HG02981 (cell line): Measurements from ENCODE around the gene SIPA1L3.

Experiments used
- ATAC-seq: cut with Tn5 transposase; IDR thresholded peaks from one replicate; pipeline ENCODE4 v1.9.1; 2021; ENCODE audit warnings: mild to moderate bottlenecking, moderate library complexity; ENCODE audit not compliant: unreplicated experiment

The SIPA1L3 gene

DNA sequence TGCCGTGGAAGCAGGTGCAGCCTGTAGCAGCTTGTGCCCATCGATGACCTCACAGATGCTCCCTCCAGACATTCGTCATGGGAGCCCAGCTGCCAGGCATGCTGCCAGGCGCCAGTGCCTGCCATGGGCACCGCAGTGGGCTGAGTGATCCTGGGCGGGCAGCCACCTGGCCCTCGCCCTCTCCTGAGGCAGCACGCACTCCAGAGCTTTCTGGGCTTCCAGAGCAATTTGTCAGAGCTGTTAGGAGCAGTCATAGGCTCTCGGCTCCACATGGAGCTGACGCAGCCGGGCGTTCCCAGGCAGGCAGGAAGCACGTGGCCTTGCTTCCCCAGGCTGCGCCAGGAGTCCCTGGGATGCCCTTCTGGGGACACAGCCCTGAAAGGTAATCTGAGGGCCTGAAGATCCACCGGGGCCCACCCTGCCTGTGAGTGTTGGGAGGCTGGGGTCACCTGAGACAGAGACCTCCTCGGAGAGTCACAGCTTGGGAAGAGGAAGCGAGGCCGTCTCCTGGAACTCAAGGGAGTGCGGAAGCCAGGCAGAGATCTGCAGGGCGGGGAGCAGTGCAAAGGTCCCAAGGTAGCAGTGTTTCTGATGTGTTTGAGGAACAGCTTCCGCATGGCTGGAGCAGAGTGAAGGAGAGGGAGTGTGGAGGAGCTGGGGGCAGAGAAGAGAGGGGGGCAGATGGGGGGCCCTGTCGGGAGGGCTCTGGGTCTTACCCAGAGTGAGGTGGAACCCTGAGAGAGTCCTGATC lies 266.5 kb downstream of the SIPA1L3 start:
- no peak for ATAC-seq

DNA sequence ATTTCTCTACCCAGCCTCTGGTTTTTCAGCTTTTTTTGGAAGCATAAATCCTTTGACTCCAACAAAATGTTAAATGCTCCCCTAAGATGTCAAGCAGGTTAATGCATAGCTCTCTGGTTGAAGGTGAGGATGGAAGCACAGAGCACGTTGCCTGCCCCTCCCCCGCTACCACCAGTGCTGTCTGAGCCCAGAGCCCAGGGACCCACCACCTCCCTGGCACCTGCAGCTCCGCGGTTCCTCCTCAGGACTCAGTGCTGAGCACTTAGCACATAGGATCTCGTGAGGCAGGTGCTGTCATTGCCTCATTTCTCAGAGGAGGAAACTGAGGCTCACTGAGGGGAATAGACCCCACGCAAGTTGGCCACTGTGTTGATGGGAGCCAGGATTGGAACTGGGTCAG lies 268.4 kb downstream of the SIPA1L3 start:
- no peak for ATAC-seq

DNA sequence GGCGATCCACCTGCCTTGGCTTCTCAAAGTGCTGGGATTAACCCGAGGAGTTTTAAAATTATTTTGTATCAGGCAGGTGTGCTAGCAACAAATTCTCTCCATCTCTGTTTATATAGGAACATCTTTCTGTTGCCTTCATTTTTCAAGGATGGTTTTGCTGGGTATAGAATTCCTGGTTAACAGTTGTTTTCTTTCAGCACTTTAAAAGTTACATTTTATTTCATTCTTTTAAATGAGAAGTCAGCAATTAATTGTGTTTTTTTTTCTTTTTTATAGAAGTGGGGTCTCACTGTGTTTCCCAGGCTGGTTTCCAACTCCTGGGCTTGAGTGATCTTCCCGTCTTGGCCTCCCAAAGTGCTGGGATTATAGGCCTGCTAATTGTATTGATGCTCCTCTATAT lies 273.1 kb downstream of the SIPA1L3 start:
- ATAC-seq, result no peak

DNA sequence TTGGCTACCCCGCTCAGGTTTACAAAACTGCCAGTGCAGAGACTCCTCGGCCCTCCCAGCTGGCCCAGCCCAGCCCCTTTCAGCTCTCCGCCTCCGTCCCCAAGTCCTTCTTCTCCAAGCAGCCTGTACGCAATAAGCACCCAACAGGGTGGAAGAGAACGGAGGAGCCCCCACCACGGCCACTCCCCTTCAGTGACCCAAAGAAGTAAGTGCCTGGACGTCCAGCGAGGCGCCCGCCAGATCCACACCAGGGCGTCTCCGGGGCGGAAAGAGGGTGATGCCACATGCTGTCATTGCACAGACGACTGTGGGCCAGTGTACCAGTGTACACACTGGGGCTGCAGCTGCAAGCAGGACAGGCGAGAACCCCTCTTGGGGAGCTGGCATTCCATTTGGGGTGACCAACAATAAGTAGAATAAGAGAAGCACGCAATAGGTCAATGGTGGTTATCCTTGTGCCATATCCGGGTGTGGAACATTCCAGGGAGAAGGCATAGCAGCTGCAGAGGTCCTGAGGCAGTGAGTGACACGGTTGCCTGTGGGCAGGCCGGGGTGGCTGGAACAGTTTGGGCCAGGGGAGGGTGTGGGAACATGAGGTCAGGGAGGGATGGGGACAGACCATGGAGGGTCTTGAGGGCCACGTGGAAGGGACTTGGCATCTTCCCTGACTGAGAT lies 275.7 kb downstream of the SIPA1L3 start:
- ATAC-seq, result no peak

DNA sequence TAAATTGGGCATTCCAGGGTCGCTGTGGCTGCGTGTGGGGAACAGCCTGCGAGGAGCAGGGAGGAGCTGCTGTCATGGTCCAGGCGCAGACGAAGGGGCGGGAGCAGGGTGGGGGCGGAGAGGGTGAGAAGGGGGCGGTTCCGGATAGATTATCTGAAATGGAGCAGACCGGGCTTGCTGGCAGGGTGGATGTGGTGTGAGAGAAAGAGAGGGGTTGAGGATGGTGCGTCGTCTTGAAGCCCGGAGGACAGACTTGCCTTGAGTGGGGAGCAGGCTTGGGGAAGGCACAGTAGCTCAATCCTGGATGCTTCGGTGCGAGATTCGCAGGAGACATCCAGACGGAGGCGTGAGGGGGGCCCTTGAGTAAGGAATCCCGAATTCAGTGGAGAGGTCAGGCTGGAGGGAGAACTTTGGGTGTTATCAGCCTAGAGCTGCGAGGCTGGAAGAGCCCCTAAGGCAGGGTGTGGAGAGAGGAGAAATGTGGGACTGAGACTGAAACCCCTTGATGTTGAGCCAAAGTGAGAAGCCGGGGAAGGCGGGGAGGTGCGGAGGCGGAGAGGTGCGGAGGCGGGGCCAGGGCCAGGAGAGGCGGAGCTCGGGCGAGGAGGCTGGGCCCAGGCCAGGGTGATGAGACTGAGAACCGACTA lies 276.4 kb downstream of the SIPA1L3 start:
- ATAC-seq, result no peak

DNA sequence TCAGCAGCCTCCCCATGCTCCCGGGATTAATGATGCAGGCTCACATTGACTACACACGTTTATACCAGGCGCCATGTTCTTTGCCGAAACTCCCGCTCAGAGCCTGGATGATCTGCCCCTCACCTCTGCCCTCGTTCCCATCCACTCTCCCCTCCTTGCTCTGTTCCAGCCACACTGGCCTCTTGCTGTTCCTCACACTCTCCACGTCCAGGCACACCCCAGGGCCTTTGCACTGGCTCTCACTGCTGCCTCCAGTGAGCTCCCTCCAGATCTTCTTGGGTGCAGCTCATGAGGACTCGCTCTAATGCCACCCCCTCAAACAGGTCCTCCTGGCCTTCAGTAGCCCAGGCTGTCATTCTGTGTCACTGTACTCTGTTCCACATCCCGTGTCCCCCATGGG lies 277.8 kb downstream of the SIPA1L3 start:
- no peak for ATAC-seq

DNA sequence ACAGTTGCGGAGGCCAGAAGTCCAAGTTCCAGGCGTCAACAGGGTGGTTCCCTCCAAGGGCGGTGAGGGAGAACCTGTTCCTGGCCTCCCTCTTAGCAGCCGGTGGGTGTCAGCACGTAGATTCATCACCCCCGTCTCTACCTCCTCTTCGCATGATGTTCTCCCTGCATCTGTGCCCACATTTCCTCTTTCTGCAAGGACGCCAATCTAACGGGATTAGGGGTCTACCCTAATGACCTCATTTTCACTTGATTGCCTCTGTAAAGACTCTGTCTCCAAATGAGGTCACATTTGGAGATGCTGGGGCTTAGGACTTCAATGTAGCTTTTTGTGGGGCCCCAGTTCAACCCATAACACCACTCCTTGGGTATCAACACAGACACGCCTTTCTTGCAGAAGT lies 278.6 kb downstream of the SIPA1L3 start:
- no peak for ATAC-seq

DNA sequence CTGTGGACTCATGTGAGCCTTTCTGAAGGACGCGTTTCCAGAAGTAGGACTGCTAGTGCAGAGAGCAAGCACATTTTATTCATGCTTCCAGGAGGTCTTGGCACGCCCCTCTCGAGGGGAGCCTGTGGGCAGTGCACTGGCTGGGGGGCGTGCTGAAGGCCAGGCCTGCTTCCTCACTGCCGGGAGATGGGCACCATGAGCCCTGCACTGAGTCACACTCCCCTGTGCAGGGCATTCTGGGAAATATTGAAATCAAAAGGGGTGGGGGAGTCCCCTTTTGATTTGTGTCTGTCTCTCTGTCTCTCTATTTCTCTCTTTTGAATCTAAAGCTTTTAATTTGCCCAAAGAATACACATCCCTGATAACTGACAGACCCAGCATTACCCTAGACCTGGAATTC lies 283.1 kb downstream of the SIPA1L3 start:
- no peak for ATAC-seq

DNA sequence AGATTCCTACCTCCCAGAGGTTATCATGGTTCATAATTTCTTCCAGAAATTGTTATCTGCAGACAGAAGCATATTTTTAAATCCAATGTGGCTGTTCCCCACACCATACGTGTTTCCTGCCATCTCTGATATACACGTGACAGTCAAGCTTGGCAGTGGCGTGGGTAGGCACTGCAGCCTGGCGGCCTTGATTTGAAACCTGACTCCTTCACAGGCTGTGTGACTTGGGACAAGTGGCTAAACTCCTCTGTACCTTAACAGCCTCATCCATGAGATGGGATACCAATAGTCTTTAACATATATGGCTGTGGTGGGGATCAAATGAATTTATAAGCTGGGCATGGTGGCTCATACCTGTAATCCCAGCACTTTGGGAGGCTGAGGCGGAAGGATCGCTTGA lies 283.8 kb downstream of the SIPA1L3 start:
- no peak for ATAC-seq

DNA sequence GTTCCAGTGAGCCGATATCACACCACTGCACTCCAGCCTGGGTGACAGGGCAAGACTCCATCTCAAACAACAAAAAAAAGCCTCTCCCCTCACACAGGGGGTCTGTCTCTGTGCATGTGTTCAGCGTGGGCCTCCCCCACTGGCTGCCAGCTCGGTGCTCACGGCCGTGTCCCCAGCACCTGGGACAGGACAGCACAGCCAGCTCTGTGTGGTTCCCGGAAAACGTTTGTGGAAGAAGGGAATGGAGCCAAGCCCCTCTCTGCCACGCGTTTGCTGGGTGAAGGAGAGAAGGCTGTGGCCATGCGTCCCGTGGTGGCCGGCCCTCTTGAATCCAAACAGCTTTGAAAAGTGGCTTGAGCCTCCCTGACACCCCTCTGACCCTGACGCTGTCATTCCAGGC lies 284.7 kb downstream of the SIPA1L3 start:
- ATAC-seq, result no peak

DNA sequence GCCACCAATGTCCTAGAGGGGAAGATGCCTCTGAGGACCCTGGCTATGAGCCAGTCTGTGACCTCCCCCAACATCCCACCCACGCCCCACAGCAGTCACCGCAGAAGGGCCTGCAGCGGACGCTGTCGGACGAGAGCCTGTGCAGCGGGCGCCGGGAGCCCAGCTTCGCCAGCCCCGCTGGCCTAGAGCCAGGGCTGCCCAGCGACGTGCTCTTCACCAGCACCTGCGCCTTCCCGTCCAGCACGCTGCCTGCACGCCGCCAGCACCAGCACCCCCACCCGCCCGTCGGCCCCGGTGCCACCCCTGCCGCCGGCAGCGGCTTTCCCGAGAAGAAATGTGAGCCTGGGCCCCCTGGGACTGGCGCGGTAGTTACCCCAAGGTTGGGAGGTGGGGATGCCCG lies 286.4 kb downstream of the SIPA1L3 start:
- no peak for ATAC-seq

DNA sequence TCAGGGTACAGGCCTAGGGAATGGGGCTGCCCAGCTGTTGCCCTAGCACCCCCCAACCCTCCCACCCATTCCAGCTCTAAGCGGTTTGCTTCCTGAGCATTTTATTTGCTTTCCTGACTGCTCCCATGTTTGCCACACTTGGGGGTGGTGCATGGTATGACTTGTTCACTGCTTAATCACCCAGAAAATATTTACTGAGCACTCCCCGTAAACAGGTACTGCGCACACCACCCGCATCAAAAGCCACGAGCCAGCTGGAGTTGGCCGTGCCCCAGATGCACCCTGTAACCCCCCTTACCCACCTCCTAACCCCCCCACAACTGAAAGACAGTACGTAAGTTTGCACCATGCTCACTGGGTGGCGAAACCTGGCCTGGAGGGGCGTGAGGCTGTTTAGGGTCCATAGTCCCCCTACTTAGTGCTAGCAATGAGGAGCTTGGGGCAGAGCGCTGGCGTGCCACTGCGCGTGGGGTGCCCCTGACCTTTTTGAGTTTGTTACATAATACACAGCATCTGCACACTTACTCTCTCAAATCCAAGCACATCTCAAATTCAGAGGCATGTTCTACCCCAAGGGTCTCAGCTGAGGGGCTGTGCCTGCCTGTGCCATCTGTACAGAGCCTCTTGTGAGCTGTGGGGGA lies 287.2 kb downstream of the SIPA1L3 start:
- ATAC-seq, result no peak

DNA sequence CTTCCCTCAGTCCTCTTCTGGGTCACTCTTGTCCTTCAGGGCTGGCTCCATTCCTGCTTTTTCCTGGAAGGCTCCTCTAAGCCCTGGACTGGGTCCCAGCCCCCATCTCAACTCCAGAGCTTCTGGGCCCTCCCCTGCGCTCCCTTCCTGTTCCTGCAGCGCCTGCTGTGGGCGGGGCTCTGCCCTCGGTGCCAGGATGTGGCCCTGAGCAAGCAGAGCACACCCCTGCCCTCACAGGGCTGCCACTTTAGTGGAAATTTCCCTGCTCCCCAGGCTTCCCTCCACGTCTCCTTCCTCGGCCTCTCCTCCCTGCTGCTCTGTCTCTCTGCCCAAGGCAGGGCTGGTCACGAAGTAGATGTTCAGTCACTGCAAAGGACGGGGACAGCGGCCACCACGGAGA lies 288.2 kb downstream of the SIPA1L3 start:
- no peak for ATAC-seq

DNA sequence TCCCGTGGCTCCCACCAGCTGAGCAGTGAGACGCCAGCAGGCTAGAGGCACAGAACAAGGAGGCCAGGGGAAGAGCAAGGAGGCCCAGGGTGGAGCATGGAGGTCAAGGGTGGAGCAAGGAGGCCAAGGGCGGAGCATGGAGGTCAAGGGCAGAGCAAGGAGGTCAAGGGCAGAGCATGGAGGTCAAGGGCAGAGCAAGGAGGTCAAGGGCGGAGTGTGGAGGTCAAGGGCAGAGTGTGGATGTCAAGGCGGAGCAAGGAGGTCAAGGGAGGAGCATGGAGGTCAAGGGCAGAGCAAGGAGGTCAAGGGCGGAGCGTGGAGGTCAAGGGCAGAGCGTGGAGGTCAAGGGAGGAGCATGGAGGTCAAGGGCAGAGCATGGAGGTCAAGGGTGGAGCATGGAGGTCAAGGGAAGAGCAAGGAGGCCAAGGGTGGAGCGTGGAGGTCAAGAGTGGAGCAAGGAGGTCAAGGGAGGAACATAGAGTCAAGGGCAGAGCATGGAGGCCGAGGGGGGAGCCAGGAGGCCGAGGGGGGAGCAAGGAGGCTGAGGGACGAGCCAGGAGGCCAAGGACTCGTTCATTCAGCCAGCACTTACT lies 289.3 kb downstream of the SIPA1L3 start:
- no peak for ATAC-seq

DNA sequence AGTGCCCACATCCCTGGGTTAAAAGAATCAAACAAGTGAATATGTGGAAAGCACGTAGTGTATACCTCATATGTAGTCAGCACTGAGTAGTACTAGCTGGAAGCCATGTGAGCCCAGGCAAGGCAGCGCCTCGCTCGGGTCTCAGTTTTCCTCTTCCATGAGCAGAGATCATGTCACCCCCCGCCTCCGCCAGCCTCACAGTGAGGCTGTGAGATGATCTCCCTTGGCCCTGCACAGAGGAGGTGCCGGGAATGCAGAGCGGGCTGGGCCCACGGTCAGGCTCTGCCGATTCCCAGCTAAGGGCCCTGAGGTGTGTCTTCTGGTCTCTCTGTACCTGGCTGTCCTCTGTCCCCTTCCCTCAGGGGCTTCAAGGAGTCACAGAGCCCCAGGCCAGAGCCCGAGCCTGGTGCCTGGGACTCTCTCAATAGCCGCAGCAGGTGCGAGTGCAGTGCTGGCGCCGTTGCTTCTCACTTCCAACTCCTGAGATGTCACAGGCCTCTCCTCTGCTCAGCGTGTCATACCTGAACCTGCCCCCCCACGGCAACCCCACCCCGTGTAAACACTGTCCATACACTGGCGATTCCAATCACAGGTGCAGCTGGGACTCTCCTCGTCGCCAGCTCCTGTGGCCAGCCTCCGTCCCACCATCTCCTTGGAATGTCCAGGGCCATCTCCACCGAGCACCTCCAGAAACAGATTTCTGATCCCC lies 290.1 kb downstream of the SIPA1L3 start:
- no peak for ATAC-seq

DNA sequence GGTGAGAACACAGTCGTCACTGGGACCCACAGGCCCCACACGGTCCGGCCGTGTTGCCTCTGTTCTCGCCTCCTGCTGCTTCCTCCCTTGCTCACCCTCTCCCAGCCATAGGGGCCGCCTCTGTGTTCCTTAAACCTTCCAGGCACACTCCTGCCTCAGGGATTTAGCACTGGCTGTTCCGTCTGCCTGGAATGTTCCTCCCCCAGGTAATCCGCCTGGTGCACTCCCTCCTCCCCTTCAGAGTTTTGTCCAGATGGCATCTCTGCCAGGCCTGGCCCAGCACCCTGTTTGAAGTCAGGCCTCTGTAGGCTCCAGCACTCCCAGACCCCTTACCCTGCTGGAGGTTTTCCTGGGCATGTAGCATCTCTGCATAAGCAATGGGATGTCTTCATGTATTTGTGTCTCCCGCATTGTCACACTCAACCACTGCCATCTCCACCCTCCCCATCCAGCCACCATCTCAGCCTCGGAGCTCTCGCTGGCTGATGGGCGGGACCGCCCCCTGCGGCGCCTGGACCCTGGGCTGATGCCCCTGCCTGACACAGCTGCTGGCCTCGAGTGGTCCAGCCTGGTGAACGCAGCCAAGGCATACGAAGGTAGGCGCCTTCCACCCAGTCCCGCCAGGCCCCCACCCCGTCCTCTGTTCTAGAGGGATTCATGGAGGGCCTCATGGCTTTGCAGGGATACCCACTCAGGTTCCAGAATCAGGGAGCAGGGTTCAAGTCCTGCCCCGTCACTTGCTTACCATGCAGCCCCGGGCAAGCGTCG lies 291.1 kb downstream of the SIPA1L3 start:
- no peak for ATAC-seq

DNA sequence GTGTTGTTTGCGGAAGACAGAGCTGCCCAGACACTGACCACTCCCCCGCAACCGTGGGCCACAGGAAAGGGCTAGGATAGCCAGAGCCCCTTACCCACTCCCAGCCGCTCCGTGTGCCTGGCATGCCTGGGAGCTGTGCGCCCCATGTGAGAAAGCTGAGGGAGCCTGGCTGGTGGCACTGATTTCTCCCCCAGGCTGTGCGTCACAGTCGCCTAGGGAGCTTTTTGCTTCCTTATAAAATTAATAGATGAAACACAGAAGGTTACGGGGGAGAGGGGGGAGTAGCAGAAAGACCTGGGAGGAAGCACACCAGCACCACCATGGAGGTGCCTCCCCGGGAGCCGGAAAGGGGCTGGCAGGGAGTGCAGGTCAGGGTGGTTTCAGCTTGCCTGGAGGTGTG lies 292.3 kb downstream of the SIPA1L3 start:
- no peak for ATAC-seq

DNA sequence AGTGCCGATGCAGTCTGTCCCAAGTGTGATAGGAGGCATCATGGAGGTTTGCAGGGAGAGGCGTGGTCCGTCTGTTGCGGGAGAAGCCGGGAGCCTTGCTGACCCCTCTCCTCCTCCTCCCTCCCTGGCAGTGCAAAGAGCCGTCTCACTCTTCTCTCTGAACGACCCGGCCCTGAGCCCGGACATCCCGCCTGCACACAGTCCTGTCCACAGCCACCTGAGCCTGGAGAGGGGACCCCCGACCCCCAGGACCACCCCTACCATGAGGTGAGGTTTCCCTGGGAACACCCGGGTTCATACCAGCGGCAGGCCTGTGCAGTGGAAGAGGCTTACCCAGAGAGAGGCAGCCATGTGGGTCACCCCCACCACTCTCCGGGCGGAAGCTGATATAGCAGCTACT lies 294.7 kb downstream of the SIPA1L3 start:
- no peak for ATAC-seq

DNA sequence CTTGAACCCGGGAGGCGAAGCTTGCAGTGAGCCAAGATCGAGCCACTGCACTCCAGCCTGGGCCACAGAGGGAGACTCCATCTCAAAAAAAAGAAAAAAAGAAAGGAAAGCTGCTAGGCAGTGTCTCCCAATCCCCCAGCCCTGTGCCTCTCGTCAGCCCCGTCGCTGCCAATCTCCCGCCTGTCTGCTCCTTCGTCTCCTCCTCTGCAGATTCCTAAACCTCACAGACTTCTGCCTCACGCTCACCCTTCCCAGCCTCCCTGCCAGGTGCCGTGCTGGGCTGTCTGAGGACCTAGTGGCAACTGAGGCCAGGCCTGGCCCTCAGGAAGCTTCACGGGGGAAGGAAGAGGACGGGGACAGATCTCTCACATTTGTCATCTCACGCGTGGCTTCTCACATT lies 295.5 kb downstream of the SIPA1L3 start:
- no peak for ATAC-seq

DNA sequence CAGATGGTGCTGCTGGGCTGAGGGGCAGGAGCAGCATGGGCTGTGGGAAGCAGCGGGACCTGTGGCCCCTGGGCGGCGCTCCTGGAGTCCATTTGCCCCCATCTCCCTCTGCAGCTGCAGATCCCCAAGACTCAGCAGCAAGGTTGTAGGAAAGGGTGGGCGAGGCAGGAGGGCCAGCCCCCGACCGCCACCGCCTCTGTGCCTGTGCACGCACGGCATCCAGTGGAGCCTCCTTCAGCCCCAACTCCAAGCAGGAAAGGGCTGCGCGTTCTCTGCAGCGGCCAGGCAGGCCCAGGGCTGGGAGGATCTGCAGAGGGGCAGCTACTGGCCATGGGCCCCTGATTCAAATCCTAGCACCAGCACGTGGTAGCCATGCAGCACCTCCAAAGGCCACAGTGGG lies 296.2 kb downstream of the SIPA1L3 start:
- no peak for ATAC-seq
